Measurements from ENCODE around the gene RNPS1. TPM values are rescaled to one million over a fixed set of nuclear protein-coding genes. Genes with fewer than 3 reads are reported as not detected.

Gene RNPS1
- total and polyA plus RNA-seq, 2 donors (not counting 1 experiment from before 2014, with no cell fraction given) = 209 to 265 TPM

- H3K79me2 ChIP-seq (ENCODE audit: control insufficient read depth, insufficient read depth, low read length) = peaks cover 24% of the 10 kb centered on the region
- H3K4me2 ChIP-seq (replicated peaks; ENCODE audit: low read depth, low read length, poor library complexity, severe bottlenecking) = no peak overlapping the region
- 95% methylated on average over 29 of the region's 29 CpGs for WGBS (ENCODE audit: insufficient coverage)
- no peak overlapping the region for H3K9ac ChIP-seq (ENCODE audit: low read length)
- H3K4me3 ChIP-seq (ENCODE audit: control extremely low read depth in 1 of 5, extremely low read depth in 1 of 5, insufficient read depth in 1 of 5, low read depth in 2 of 5, low read length in 4 of 5) = no peak overlapping the region
- POLR2A ChIA-PET = no interaction called here
- H3K36me3 ChIP-seq (replicated peaks in 1 of 2; ENCODE audit: control extremely low read depth in 1 of 2, control insufficient read depth in 1 of 2, extremely low read depth in 1 of 2, insufficient read depth in 2 of 2, low read length in 1 of 2) = peaks cover 0 to 64% of the 10 kb centered on the region in 2 experiments
- TF ChIP-seq CTCF (IDR thresholded peaks at IDR 0.05) (no peak), EZH2 (IDR thresholded peaks at IDR 0.05; ENCODE audit: borderline replicate concordance, insufficient read depth, low read depth, low read length, poor library complexity, severe bottlenecking) (no peak)
- CTCF ChIA-PET = no interaction called here
- H2AFZ ChIP-seq (ENCODE audit: insufficient read depth, low read depth, low read length, poor library complexity, severe bottlenecking) = no peak overlapping the region
- H3K27ac ChIP-seq (ENCODE audit: low read length in 2 of 2) = no peak overlapping the region
- DNase-seq (no peak), ATAC-seq (ENCODE audit: low read depth) (no peak)
- peaks cover 3% of the 10 kb centered on the region for H3K4me1 Mint-ChIP-seq
- H3K9me3 ChIP-seq (ENCODE audit: control extremely low read depth in 1 of 3, control insufficient read depth in 2 of 3, insufficient read depth in 1 of 3, low read length in 2 of 3) = no peaks in the 10 kb centered on the region
- peaks cover 3 to 4% of the 10 kb centered on the region in 2 donors for H3K4me1 ChIP-seq (ENCODE audit: control insufficient read depth in 2 of 2, insufficient read depth in 2 of 2, low read length in 2 of 2)
- H3K4me3 Mint-ChIP-seq = no peak overlapping the region
- intact Hi-C loops (cut with micrococcal nuclease) = no loop called here
- H3K27me3 Mint-ChIP-seq = peaks cover 3% of the 10 kb centered on the region
- H3K27me3 ChIP-seq (replicated peaks in 1 of 4; ENCODE audit: control extremely low read depth in 1 of 4, control insufficient read depth in 3 of 4, insufficient read depth in 4 of 4, low read length in 3 of 4) = peaks cover 0 to 8% (median 2%) of the 10 kb centered on the region in 4 experiments
- H3K9me3 Mint-ChIP-seq (ENCODE audit: insufficient read depth) = no peaks in the 10 kb centered on the region
- H4K20me1 ChIP-seq (ENCODE audit: control insufficient read depth, insufficient read depth, low read length, poor library complexity, severe bottlenecking) = peaks cover 52% of the 10 kb centered on the region
- H3K27ac Mint-ChIP-seq = no peak overlapping the region
Observed at GRCh38 chr16:2231016-2231931, 36.7 kb downstream of the RNPS1 start.

- peaks cover 29% of the 10 kb centered on the region for H3K79me2 ChIP-seq (ENCODE audit: control insufficient read depth, insufficient read depth, low read length)
- H3K27ac Mint-ChIP-seq = no peak overlapping the region
- no peak overlapping the region for H3K4me3 Mint-ChIP-seq
- peaks cover 8% of the 10 kb centered on the region for H3K4me1 Mint-ChIP-seq
- H3K4me2 ChIP-seq (replicated peaks; ENCODE audit: low read depth, low read length, poor library complexity, severe bottlenecking) = no peak overlapping the region
- WGBS (ENCODE audit: insufficient coverage) = 98% methylated on average over 12 of the region's 13 CpGs
- intact Hi-C loops (cut with micrococcal nuclease) = no loop called here
- no peaks in the 10 kb centered on the region for H3K9me3 Mint-ChIP-seq (ENCODE audit: insufficient read depth)
- H3K27ac ChIP-seq (ENCODE audit: low read length in 2 of 2) = no peak overlapping the region
- no peaks in the 10 kb centered on the region for H3K27me3 ChIP-seq (replicated peaks in 1 of 4; ENCODE audit: control extremely low read depth in 1 of 4, control insufficient read depth in 3 of 4, insufficient read depth in 4 of 4, low read length in 3 of 4)
- DNase-seq (no peak), ATAC-seq (ENCODE audit: low read depth) (no peak)
- H3K27me3 Mint-ChIP-seq = peaks cover under 1% of the 10 kb centered on the region
- peaks cover 0 to 60% of the 10 kb centered on the region in 2 experiments for H3K36me3 ChIP-seq (replicated peaks in 1 of 2; ENCODE audit: control extremely low read depth in 1 of 2, control insufficient read depth in 1 of 2, extremely low read depth in 1 of 2, insufficient read depth in 2 of 2, low read length in 1 of 2)
- H3K9me3 ChIP-seq (ENCODE audit: control extremely low read depth in 1 of 3, control insufficient read depth in 2 of 3, insufficient read depth in 1 of 3, low read length in 2 of 3) = no peaks in the 10 kb centered on the region
- H3K9ac ChIP-seq (ENCODE audit: low read length) = no peak overlapping the region
- H3K4me1 ChIP-seq (ENCODE audit: control insufficient read depth in 2 of 2, insufficient read depth in 2 of 2, low read length in 2 of 2) = no peaks in the 10 kb centered on the region
- peaks cover 43% of the 10 kb centered on the region for H4K20me1 ChIP-seq (ENCODE audit: control insufficient read depth, insufficient read depth, low read length, poor library complexity, severe bottlenecking)
- H3K4me3 ChIP-seq (ENCODE audit: control extremely low read depth in 1 of 5, extremely low read depth in 1 of 5, insufficient read depth in 1 of 5, low read depth in 2 of 5, low read length in 4 of 5) = no peak overlapping the region
- H2AFZ ChIP-seq (ENCODE audit: insufficient read depth, low read depth, low read length, poor library complexity, severe bottlenecking) = no peak overlapping the region
- ChIA-PET POLR2A (no interaction called here), CTCF (no interaction called here)
- TF ChIP-seq CTCF (IDR thresholded peaks at IDR 0.05) = no peak
- TF ChIP-seq EZH2 (IDR thresholded peaks at IDR 0.05; ENCODE audit: borderline replicate concordance, insufficient read depth, low read depth, low read length, poor library complexity, severe bottlenecking) = no peak
Observed at GRCh38 chr16:2230376-2230775, 37.5 kb downstream of the RNPS1 start.

Data from B cell (primary cell).